GM06990 (cell line): ENCODE data around the gene AMH.

Source experiments
- DNase-seq: peaks from one replicate; pipeline ENCODE4 v3.0.0-alpha.2; 2011; ENCODE audit not compliant: insufficient read length; ENCODE audit errors: extremely low read depth
- H3K27me3 ChIP-seq: replicated peaks from 2 replicates; pipeline ENCODE4 v1.6.0; 2011; ENCODE audit warnings: low read length; ENCODE audit not compliant: control insufficient read depth, insufficient read depth
- H3K36me3 ChIP-seq: 2 replicates; pipeline ENCODE4 v1.5.1; 2011; ENCODE audit warnings: low read length; ENCODE audit not compliant: control insufficient read depth, insufficient read depth
- H3K4me3 ChIP-seq: replicated peaks from 2 replicates; pipeline ENCODE4 v1.5.1; 2011; ENCODE audit warnings: low read depth, mild to moderate bottlenecking, control low read depth, low read length
- CTCF ChIP-seq: IDR thresholded peaks from 2 replicates; pipeline ENCODE4 v1.5.1; 2011; ENCODE audit warnings: low read length, control low read depth, mild to moderate bottlenecking, inconsistent platforms; ENCODE audit not compliant: insufficient read depth, poor library complexity, severe bottlenecking

The AMH gene

GRCh38 chr19:2236064-2236313 is 13.1 kb upstream of the AMH start:
- Histone ChIP-seq H3K27me3 (no peaks in the 10 kb centered on the region), H3K4me3 (peak overlapping the region; percentile 85), H3K36me3 (peaks cover 17% of the 10 kb centered on the region)
- no peak for DNase-seq
- TF ChIP-seq CTCF = no peak

- peak; percentile 99 for DNase-seq
- H3K4me3 ChIP-seq = peak within 1 kb of the TSS; percentile 85
- no peaks in the 10 kb centered on the region for H3K27me3 ChIP-seq
- peaks cover 18% of the 10 kb centered on the region for H3K36me3 ChIP-seq
- TF ChIP-seq CTCF = peak; percentile 97
These were observed 12.6 kb upstream of the AMH start, which contains the start of the genes PLEKHJ1 and SF3A2 for GRCh38 chr19:2236314-2237050. PLEKHJ1 (minus strand) TSS chr19:2236329; CDS start chr19:2236248, 81 bp downstream. SF3A2 (plus strand) TSS chr19:2236824; CDS start chr19:2243419, 6,595 bp downstream.

GRCh38 chr19:2237051-2237868 is 11.9 kb upstream of the AMH start:
- no peak for DNase-seq
- Histone ChIP-seq H3K4me3 (peak overlapping the region; percentile 85), H3K36me3 (peaks cover 20% of the 10 kb centered on the region), H3K27me3 (no peaks in the 10 kb centered on the region)
- TF ChIP-seq CTCF = no peak

- no peak for TF ChIP-seq CTCF
- DNase-seq = no peak
- H3K27me3 ChIP-seq = no peaks in the 10 kb centered on the region
- peaks cover 18% of the 10 kb centered on the region for H3K36me3 ChIP-seq
- peak overlapping the region; percentile 85 for H3K4me3 ChIP-seq
These were observed 11.3 kb upstream of the AMH start for GRCh38 chr19:2237869-2238153.

- peaks cover 22% of the 10 kb centered on the region for H3K36me3 ChIP-seq
- H3K4me3 ChIP-seq = peak overlapping the region; percentile 85
- no peak for TF ChIP-seq CTCF
- H3K27me3 ChIP-seq = no peaks in the 10 kb centered on the region
- DNase-seq = no peak
These were observed 9.9 kb upstream of the AMH start for GRCh38 chr19:2239173-2239572.
